IMR-90 (cell line): ENCODE results near the gene ATP6V1F. TPM values are rescaled to one million over a fixed set of nuclear protein-coding genes. Genes with fewer than 3 reads are reported as not detected.

Source experiments
- ATAC-seq: fragments of 200-7000 bp; cut with Tn5 transposase; 2 replicates; pipeline ENCODE4 v1.9.1; 2020; ENCODE audit warnings: low read depth, mild to moderate bottlenecking, moderate library complexity
- BruUV-seq: library from RNA; stranded (reverse); fragments of 400-500 nt; replicated peaks from 2 replicates; lab custom pipeline; 2021; lab: Mats Ljungman, UMichigan
- CTCF ChIA-PET: fragments of 300-600 bp; formaldehyde crosslinking; extraction: SDS; loops from one replicate; lab custom pipeline; 2021; ENCODE audit warnings: antibody characterized with exemption; lab: Yijun Ruan, JAX
- POLR2A ChIA-PET: fragments of 300-600 bp; sonication (Branson Sonifier 250); formaldehyde crosslinking; loops from one replicate; lab custom pipeline; 2022; ENCODE audit warnings: antibody characterized with exemption; ENCODE audit not compliant: unreplicated experiment; lab: Charles Lee
- DNase-seq: peaks from one replicate; pipeline ENCODE4 v3.0.0; 2013
- H2AFZ ChIP-seq: replicated peaks from 2 replicates; pipeline ENCODE3; 2013; ENCODE audit warnings: low read length, mild to moderate bottlenecking; ENCODE audit not compliant: poor library complexity
- H2AK5ac ChIP-seq: 2 replicates; pipeline ENCODE4 v1.6.1; 2013; ENCODE audit warnings: low read depth, low read length, inconsistent platforms
- H2AK9ac ChIP-seq: replicated peaks from 2 replicates; pipeline ENCODE3; 2013; ENCODE audit warnings: mild to moderate bottlenecking, low read depth, low read length, moderate library complexity; ENCODE audit not compliant: poor library complexity
- H2BK120ac ChIP-seq: 2 replicates; pipeline ENCODE4 v1.6.1; 2013; ENCODE audit warnings: low read depth, low read length, inconsistent platforms
- H2BK15ac ChIP-seq: 3 replicates; pipeline ENCODE4 v1.6.1; 2013; ENCODE audit warnings: low read depth, low read length, inconsistent platforms
- H2BK20ac ChIP-seq: 2 replicates; pipeline ENCODE4 v1.6.1; 2013; ENCODE audit warnings: low read depth, mild to moderate bottlenecking, inconsistent platforms, low read length, moderate library complexity
- H2BK5ac ChIP-seq: 2 replicates; pipeline ENCODE4 v1.6.1; 2013; ENCODE audit warnings: mild to moderate bottlenecking, low read depth, low read length, inconsistent platforms; ENCODE audit not compliant: poor library complexity, severe bottlenecking
- H3K14ac ChIP-seq: replicated peaks from 2 replicates; pipeline ENCODE4 v1.6.1; 2013; ENCODE audit warnings: low read depth, low read length, inconsistent platforms
- H3K18ac ChIP-seq: 2 replicates; pipeline ENCODE4 v1.6.1; 2013; ENCODE audit warnings: low read depth, low read length, control low read depth
- H3K23ac ChIP-seq: 2 replicates; pipeline ENCODE4 v1.6.1; 2013; ENCODE audit warnings: low read depth, low read length, inconsistent platforms
- H3K27ac ChIP-seq: 2 replicates; pipeline ENCODE4 v1.5.1; 2013; ENCODE audit warnings: mild to moderate bottlenecking, control low read depth, low read length; ENCODE audit not compliant: insufficient read depth
- H3K27me3 ChIP-seq: 2 replicates; pipeline ENCODE4 v1.6.1; 2013; ENCODE audit warnings: low read length; ENCODE audit not compliant: control insufficient read depth, insufficient read depth
- H3K36me3 ChIP-seq: 2 replicates; pipeline ENCODE4 v1.6.1; 2013; ENCODE audit warnings: low read length, mixed read lengths; ENCODE audit not compliant: control insufficient read depth, insufficient read depth
- H3K4ac ChIP-seq: 2 replicates; pipeline ENCODE4 v1.6.1; 2013; ENCODE audit warnings: low read depth, low read length, inconsistent platforms
- H3K4me1 ChIP-seq: 2 replicates; pipeline ENCODE4 v1.6.1; 2013; ENCODE audit warnings: low read length, mixed read lengths; ENCODE audit not compliant: control insufficient read depth, insufficient read depth
- H3K4me2 ChIP-seq: 2 replicates; pipeline ENCODE4 v1.6.1; 2013; ENCODE audit warnings: low read depth, mild to moderate bottlenecking, control low read depth, low read length, moderate library complexity
- H3K4me3 ChIP-seq: 2 replicates; pipeline ENCODE4 v1.5.1; 2013; ENCODE audit warnings: low read depth, mild to moderate bottlenecking, control low read depth, low read length, moderate library complexity; ENCODE audit not compliant: insufficient read depth
- H3K56ac ChIP-seq: 2 replicates; pipeline ENCODE4 v1.6.1; 2013; ENCODE audit warnings: low read length, inconsistent platforms; ENCODE audit not compliant: insufficient read depth; ENCODE audit errors: extremely low read depth
- H3K79me1 ChIP-seq, 2 experiments: 2 replicates each; pipeline ENCODE4 v1.6.1; 2013; ENCODE audit warnings: low read length in 2 of 2, inconsistent platforms in 1 of 2, low read depth in 1 of 2
- H3K9ac ChIP-seq: 2 replicates; pipeline ENCODE4 v1.6.1; 2013; ENCODE audit warnings: low read depth, low read length, control low read depth
- H3K9me1 ChIP-seq: 2 replicates; pipeline ENCODE4 v1.6.1; 2013; ENCODE audit warnings: low read length, inconsistent platforms; ENCODE audit not compliant: insufficient read depth
- H3K9me3 ChIP-seq: 2 replicates; pipeline ENCODE4 v1.6.1; 2013; ENCODE audit warnings: low read length; ENCODE audit not compliant: control insufficient read depth, insufficient read depth
- H4K20me1 ChIP-seq: 2 replicates; pipeline ENCODE4 v1.6.1; 2013; ENCODE audit warnings: low read length, inconsistent platforms; ENCODE audit not compliant: insufficient read depth
- H4K5ac ChIP-seq: 2 replicates; pipeline ENCODE4 v1.6.1; 2013; ENCODE audit warnings: mild to moderate bottlenecking, low read depth, low read length, control low read depth
- H4K8ac ChIP-seq, 2 experiments: 2 replicates each; pipeline ENCODE4 v1.6.1; 2013; ENCODE audit warnings: low read depth in 2 of 2, low read length in 2 of 2, control low read depth in 1 of 2, inconsistent platforms in 1 of 2
- H4K91ac ChIP-seq: 2 replicates; pipeline ENCODE4 v1.6.1; 2013; ENCODE audit warnings: low read depth, low read length, inconsistent platforms; ENCODE audit not compliant: insufficient read depth
- CTCF ChIP-seq: conservative IDR thresholded peaks from 2 replicates; pipeline ENCODE4 v1.5.1; 2012; ENCODE audit warnings: mild to moderate bottlenecking, low read depth, low read length, improper control_type of control experiment
- MAFK ChIP-seq: IDR thresholded peaks from 2 replicates; pipeline ENCODE4 v1.6.1; 2012; ENCODE audit warnings: low read depth, low read length, improper control_type of control experiment
- WGBS, 2 experiments: methylation state at CpG; one replicate each; pipeline versions ENCODE4 v1.1.5 to v1.1.7; 2013; ENCODE audit warnings: missing lambda C conversion rate in 2 of 2; ENCODE audit not compliant: insufficient read length in 1 of 2; ENCODE audit errors: extremely low coverage in 2 of 2; 5-methylcytosine and 5-hydroxymethylcytosine counted together
- dilution Hi-C: fragments of 300-500 bp; cut with HindIII; formaldehyde crosslinking; loops from one replicate; pipeline ENCODE4 v1.14.3; 2018; ENCODE audit warnings: low sequenced_read_pairs; ENCODE audit not compliant: unreplicated experiment
- in situ Hi-C: fragments of 300-500 bp; cut with MboI; formaldehyde crosslinking; loops from 3 replicates; pipeline ENCODE4 v1.14.3; 2019; ENCODE audit warnings: low sequenced_read_pairs, inconsistent platforms, mixed read lengths
- intact Hi-C: fragments of 100-400 bp; cut with micrococcal nuclease; formaldehyde crosslinking; loops from 2 replicates; pipeline ENCODE4 v1.10.0; 2022
- polyA plus RNA-seq, 3 experiments: library from polyadenylated mRNA; depleted of rRNA; stranded (reverse); fragments of >200 nt; gene quantifications; 2 replicates each; pipeline ENCODE4 v1.2.3, GENCODE V29; 2012; ENCODE audit warnings: low replicate concordance in 1 of 3
- total RNA-seq: library from RNA; depleted of rRNA; stranded (reverse); fragments of >200 nt; gene quantifications from 2 replicates; pipeline ENCODE4 v1.2.3, GENCODE V29; 2012

ATP6V1F gene
- total and polyA plus RNA-seq, 2 of the 4 experiments (the other 2 are of a cell fraction), result 104 to 321 TPM

- ATAC-seq (peak; percentile 79), DNase-seq (peak; percentile 23)
- H2AK5ac ChIP-seq, result no peak overlapping the region
- no peak overlapping the region for H2AK9ac ChIP-seq
- H3K14ac ChIP-seq, result no peak overlapping the region
- no peak overlapping the region for H2BK15ac ChIP-seq
- no peaks in the 10 kb centered on the region for H3K9me3 ChIP-seq
- H3K9me1 ChIP-seq, result no peaks in the 10 kb centered on the region
- peaks cover 16% of the 10 kb centered on the region for H3K36me3 ChIP-seq
- H4K5ac ChIP-seq, result no peak overlapping the region
- peaks cover 24% of the 10 kb centered on the region for H4K20me1 ChIP-seq
- ChIA-PET CTCF (interaction anchor here (0.6 kb wide), 1 partner anchor 48 kb away, joined by 3 read pairs; no protein-coding TSS in a partner anchor), POLR2A (no interaction called here)
- intact Hi-C loops (no loop called here), in situ Hi-C loops (no loop called here), dilution Hi-C loops (no loop called here)
- no peak overlapping the region for H3K27ac ChIP-seq
- H2BK120ac ChIP-seq, result no peak overlapping the region
- peak overlapping the region; percentile 53 for H3K4me2 ChIP-seq
- no peaks in the 10 kb centered on the region for H3K4me1 ChIP-seq
- TF ChIP-seq MAFK (no peak), CTCF (0 out of 2 replicates have a peak, but pooled peaks have one; percentile 13)
- no peak overlapping the region for H3K18ac ChIP-seq
- H3K23ac ChIP-seq, result no peak overlapping the region
- 5% methylated on average over 53 of the region's 86 CpGs; no CpG with 5 or more reads in 1 of the 2 experiments for WGBS, 2 experiments
- peaks cover 27% of the 10 kb centered on the region for H3K27me3 ChIP-seq
- no peak overlapping the region for H4K91ac ChIP-seq
- no peak overlapping the region for H2BK20ac ChIP-seq
- H4K8ac ChIP-seq, result no peak overlapping the region
- H3K56ac ChIP-seq, result no peak overlapping the region
- peaks cover under 1 to 2% of the 10 kb centered on the region in 2 experiments; a peak in 3 of 4 replicates for H3K79me1 ChIP-seq
- no peak overlapping the region for H3K4ac ChIP-seq
- H2BK5ac ChIP-seq, result no peak overlapping the region
- H3K9ac ChIP-seq, result no peak overlapping the region
- peak overlapping the region; percentile 35 for H3K4me3 ChIP-seq
- H2AFZ ChIP-seq, result peak overlapping the region; percentile 60
- no TSS peak for BruUV-seq
Measured at GRCh38 chr7:128869138-128869943, 6.7 kb downstream of the ATP6V1F start.
